SK-N-SH (cell line): ENCODE results near the gene TFDP2. TPM values are rescaled to one million over a fixed set of nuclear protein-coding genes. Genes with fewer than 3 reads are reported as not detected.

ENCODE experiments used
- CTCF ChIA-PET: fragments of 300-600, 350-600 bp; formaldehyde crosslinking; extraction: SDS; loops from one replicate; lab custom pipeline; 2021; lab: Yijun Ruan, JAX
- POLR2A ChIA-PET: fragments of 350-600 bp; sonication (Branson Sonifier 250); formaldehyde crosslinking; extraction: SDS; loops from one replicate; lab custom pipeline; 2020; ENCODE audit warnings: antibody characterized with exemption, inconsistent platforms; lab: Yijun Ruan, JAX
- DNase-seq: peaks from one replicate; pipeline ENCODE4 v3.0.0; 2012
- H2AFZ ChIP-seq: fragments of 200-600 bp; sonication (generic); 2 replicates; pipeline ENCODE4 v1.8.1; 2016; ENCODE audit warnings: antibody characterized with exemption, mild to moderate bottlenecking, low read depth
- H3F3A ChIP-seq: fragments of 200-600 bp; sonication (generic); replicated peaks from 2 replicates; pipeline ENCODE3; 2016; ENCODE audit warnings: antibody characterized with exemption, mild to moderate bottlenecking; ENCODE audit not compliant: insufficient read depth
- H3K27ac ChIP-seq, 2 experiments: fragments of 200-500 bp in 1 of 2; fragments of 200-600 bp in 1 of 2; sonication (Bioruptor generic) in 1 of 2; sonication (generic), shearing (Covaris generic) in 1 of 2; 2 replicates each; pipeline versions ENCODE4 v1.5.1 to v1.6.1; 2014 to 2016; ENCODE audit warnings: low read depth in 2 of 2, inconsistent platforms in 1 of 2, low read length in 1 of 2, mild to moderate bottlenecking in 1 of 2, mixed read lengths in 1 of 2
- H3K27me3 ChIP-seq: fragments of 200-600 bp; sonication (generic), shearing (Covaris generic); 2 replicates; pipeline ENCODE4 v1.6.1; 2016; ENCODE audit warnings: mixed run types; ENCODE audit not compliant: insufficient read depth
- H3K36me3 ChIP-seq, 2 experiments: fragments of 200-500 bp in 1 of 2; fragments of 200-600 bp in 1 of 2; sonication (Bioruptor generic) in 1 of 2; sonication (generic) in 1 of 2; replicated peaks in 1 of 2; 2 replicates each; pipeline versions ENCODE3 to v1.5.1; 2014 to 2016; ENCODE audit warnings: low read length in 1 of 2, mild to moderate bottlenecking in 1 of 2; ENCODE audit not compliant: insufficient read depth in 2 of 2, control insufficient read depth in 1 of 2
- H3K4me1 ChIP-seq, 2 experiments: fragments of 200-500 bp in 1 of 2; fragments of 200-600 bp in 1 of 2; sonication (Bioruptor generic) in 1 of 2; sonication (generic), shearing (Covaris generic) in 1 of 2; 2 replicates each; pipeline versions ENCODE4 v1.5.1 to v1.6.1; 2014 to 2016; ENCODE audit warnings: low read depth in 1 of 2, low read length in 1 of 2, mixed run types in 1 of 2; ENCODE audit not compliant: insufficient read depth in 2 of 2, control insufficient read depth in 1 of 2
- H3K4me2 ChIP-seq: fragments of 200-600 bp; sonication (generic), shearing (Covaris generic); 2 replicates; pipeline ENCODE4 v1.6.1; 2017; ENCODE audit warnings: mixed run types
- H3K4me3 ChIP-seq, 2 experiments: fragments of 200-500 bp in 1 of 2; fragments of 200-600 bp in 1 of 2; sonication (Bioruptor generic) in 1 of 2; sonication (generic), shearing (Covaris generic) in 1 of 2; 2 replicates each; pipeline versions ENCODE4 v1.5.1 to v1.8.1; 2014 to 2016; ENCODE audit warnings: low read depth in 2 of 2, inconsistent platforms in 1 of 2, low read length in 1 of 2, mild to moderate bottlenecking in 1 of 2, mixed read lengths in 1 of 2, moderate library complexity in 1 of 2
- H3K79me2 ChIP-seq: fragments of 200-600 bp; sonication (generic); 2 replicates; pipeline ENCODE4 v1.8.1; 2017; ENCODE audit warnings: mild to moderate bottlenecking; ENCODE audit not compliant: insufficient read depth
- H3K9ac ChIP-seq: fragments of 200-600 bp; sonication (generic); 2 replicates; pipeline ENCODE4 v1.6.1; 2017; ENCODE audit warnings: mixed run types
- H3K9me2 ChIP-seq: fragments of 200-600 bp; sonication (generic); 2 replicates; pipeline ENCODE4 v1.6.1; 2017; ENCODE audit warnings: mixed run types
- H3K9me3 ChIP-seq: fragments of 200-600 bp; sonication (generic); 2 replicates; pipeline ENCODE4 v1.6.1; 2017; ENCODE audit warnings: mixed run types, mild to moderate bottlenecking, moderate library complexity
- H4K20me1 ChIP-seq: fragments of 200-600 bp; sonication (generic); 2 replicates; pipeline ENCODE4 v1.6.1; 2017; ENCODE audit warnings: mild to moderate bottlenecking, mixed run types; ENCODE audit not compliant: insufficient read depth
- CTCF ChIP-seq: fragments of 200-600 bp; sonication (generic); IDR thresholded peaks from 2 replicates; pipeline ENCODE4 v1.6.1; 2017; ENCODE audit warnings: antibody characterized with exemption, mild to moderate bottlenecking, moderate library complexity
- FOXJ3 ChIP-seq: sonication (generic); formaldehyde crosslinking; IDR thresholded peaks from 2 replicates; pipeline ENCODE4 v1.5.1; 2020; ENCODE audit warnings: mild to moderate bottlenecking, missing genetic modification reagents
- IRF3 ChIP-seq: fragments of 150-350 bp; IDR thresholded peaks from 2 replicates; pipeline ENCODE4 v1.6.1; 2016; ENCODE audit warnings: mild to moderate bottlenecking, low read depth, low read length
- MXI1 ChIP-seq: IDR thresholded peaks from 2 replicates; pipeline ENCODE4 v1.6.1; 2012; ENCODE audit warnings: mild to moderate bottlenecking, low read depth, low read length, improper control_type of control experiment
- NFIC ChIP-seq: IDR thresholded peaks from 2 replicates; pipeline ENCODE4 v1.4.0; 2012; ENCODE audit warnings: borderline replicate concordance
- PBX3 ChIP-seq: IDR thresholded peaks from 2 replicates; pipeline ENCODE4; 2012
- POLR2AphosphoS5 ChIP-seq: IDR thresholded peaks from 2 replicates; pipeline ENCODE4 v1.6.1; 2012; ENCODE audit warnings: low read depth, low read length
- RAD21 ChIP-seq: IDR thresholded peaks from 2 replicates; pipeline ENCODE4 v1.6.1; 2012; ENCODE audit warnings: mild to moderate bottlenecking, low read length
- RFX5 ChIP-seq: IDR thresholded peaks from 2 replicates; pipeline ENCODE4 v1.6.1; 2012; ENCODE audit warnings: mild to moderate bottlenecking, improper control_type of control experiment, low read length
- SIN3A ChIP-seq: IDR thresholded peaks from 2 replicates; pipeline ENCODE4 v1.6.1; 2012; ENCODE audit warnings: low read depth, mild to moderate bottlenecking, low read length, moderate library complexity, borderline replicate concordance
- SMC3 ChIP-seq: IDR thresholded peaks from 2 replicates; pipeline ENCODE4 v1.6.1; 2012; ENCODE audit warnings: low read depth, low read length, improper control_type of control experiment
- TAF1 ChIP-seq: IDR thresholded peaks from 2 replicates; pipeline ENCODE4 v1.6.1; 2012; ENCODE audit warnings: low read depth, mild to moderate bottlenecking, low read length, moderate library complexity, borderline replicate concordance
- TEAD4 ChIP-seq: IDR thresholded peaks from 2 replicates; pipeline ENCODE4 v1.4.0; 2012; ENCODE audit warnings: mild to moderate bottlenecking, borderline replicate concordance; ENCODE audit not compliant: insufficient read depth
- USF1 ChIP-seq: IDR thresholded peaks from 2 replicates; pipeline ENCODE4 v1.4.0; 2012; ENCODE audit warnings: low read depth, borderline replicate concordance
- USF2 ChIP-seq: fragments of 150-350 bp; IDR thresholded peaks from 2 replicates; pipeline ENCODE4 v1.6.1; 2017; ENCODE audit warnings: antibody characterized with exemption, low read length, low read depth, borderline replicate concordance
- YY1 ChIP-seq: IDR thresholded peaks from 2 replicates; pipeline ENCODE4 v1.4.0; 2012; ENCODE audit warnings: low read depth, mild to moderate bottlenecking
- ZBTB33 ChIP-seq: IDR thresholded peaks from 2 replicates; pipeline ENCODE4 v1.4.0; 2012; ENCODE audit warnings: low read depth, borderline replicate concordance
- polyA plus RNA-seq, 3 experiments: library from polyadenylated mRNA; depleted of rRNA; stranded (reverse); fragments of >200 nt; gene quantifications; 2 replicates each; pipeline ENCODE4 v1.2.3, GENCODE V29; 2012

Gene TFDP2
- polyA plus RNA-seq, 1 of the 3 experiments (the other 2 are of a cell fraction), result 8.6 TPM

GRCh38 chr3:141996437-141996836 lies 152.9 kb downstream of the TFDP2 start:
- no peaks in the 10 kb centered on the region; a peak in 1 of 4 replicates for H3K4me1 ChIP-seq
- no peak for DNase-seq
- CTCF ChIA-PET, result no interaction called here
- H3F3A ChIP-seq, result peaks cover 2% of the 10 kb centered on the region
- H3K36me3 ChIP-seq, result peaks cover 3 to 4% of the 10 kb centered on the region in 2 experiments
- H3K4me3 ChIP-seq, result no peak overlapping the region
- TF ChIP-seq FOXJ3 (CRISPR knock-in tag), result no peak
- no peak for TF ChIP-seq TEAD4
- TF ChIP-seq NFIC, result no peak
- TF ChIP-seq MXI1, result no peak
- no peak for TF ChIP-seq CTCF
- no peak for TF ChIP-seq RFX5
- no peak for TF ChIP-seq PBX3
- no peak for TF ChIP-seq IRF3
- TF ChIP-seq POLR2AphosphoS5, result no peak
- TF ChIP-seq TAF1, result no peak
- TF ChIP-seq SMC3, result no peak
- no peak for TF ChIP-seq USF1
- no peak for TF ChIP-seq SIN3A
- TF ChIP-seq RAD21, result no peak
- TF ChIP-seq YY1, result no peak
- TF ChIP-seq ZBTB33, result no peak
- no peak for TF ChIP-seq USF2
- POLR2A ChIA-PET, result no interaction called here
- H3K9me3 ChIP-seq, result no peaks in the 10 kb centered on the region
- H3K79me2 ChIP-seq, result no peaks in the 10 kb centered on the region
- no peaks in the 10 kb centered on the region for H3K9me2 ChIP-seq
- H4K20me1 ChIP-seq, result no peaks in the 10 kb centered on the region
- H3K27ac ChIP-seq, result no peak overlapping the region
- no peak overlapping the region for H3K9ac ChIP-seq
- H2AFZ ChIP-seq, result no peak overlapping the region
- H3K4me2 ChIP-seq, result no peak overlapping the region
- H3K27me3 ChIP-seq, result no peaks in the 10 kb centered on the region
